Measurements from ENCODE around the gene CDH2. TPM values are rescaled to one million over a fixed set of nuclear protein-coding genes. Genes with fewer than 3 reads are reported as not detected.

The CDH2 gene
- total and polyA plus RNA-seq, 2 experiments from 2014 or later: 14.7 to 36.9 TPM

GRCh38 chr18:28081516-28081915 lies 95.4 kb downstream of the CDH2 start (continued):
- no peak for TF ChIP-seq ZNF462 (CRISPR knock-in tag; IDR thresholded peaks at IDR 0.05)
- no peak for TF ChIP-seq REST (IDR thresholded peaks at IDR 0.05; ENCODE audit: unreplicated experiment)

- Histone ChIP-seq H2AFZ (no peak overlapping the region), H3K79me2 (replicated peaks; ENCODE audit: insufficient read depth) (no peaks in the 10 kb centered on the region), H3K27me3 (ENCODE audit: insufficient read depth) (no peaks in the 10 kb centered on the region), H3K4me3 (no peak overlapping the region), H3K4me2 (no peak overlapping the region), H3K27ac (ENCODE audit: low read depth) (no peak overlapping the region), H3K4me1 (ENCODE audit: insufficient read depth) (peaks cover 25% of the 10 kb centered on the region; the same call in 1 of the 2 replicates), H4K20me1 (replicated peaks; ENCODE audit: insufficient read depth) (no peaks in the 10 kb centered on the region), H3F3A (replicated peaks; ENCODE audit: low read depth) (no peaks in the 10 kb centered on the region), H3K36me3 (ENCODE audit: insufficient read depth) (no peaks in the 10 kb centered on the region), H3K9me2 (ENCODE audit: insufficient read depth) (no peaks in the 10 kb centered on the region)
- no peak for ATAC-seq
- no peak overlapping the region for H3K4me3 Mint-ChIP-seq
- H3K9me3 Mint-ChIP-seq: no peaks in the 10 kb centered on the region
- peaks cover 2% of the 10 kb centered on the region for H3K27me3 Mint-ChIP-seq (ENCODE audit: insufficient read depth, low read depth, poor library complexity)
- H3K27ac Mint-ChIP-seq: no peak overlapping the region
- H3K36me3 Mint-ChIP-seq (ENCODE audit: low read depth): no peaks in the 10 kb centered on the region
- peaks cover 21% of the 10 kb centered on the region for H3K4me1 Mint-ChIP-seq
- TF ChIP-seq JUNB (IDR thresholded peaks at IDR 0.05; ENCODE audit: unreplicated experiment) (no peak), POLR2AphosphoS5 (IDR thresholded peaks at IDR 0.05; ENCODE audit: low read depth) (no peak), ZNF462 (CRISPR knock-in tag; IDR thresholded peaks at IDR 0.05) (no peak), EZH2phosphoT487 (IDR thresholded peaks at IDR 0.05; ENCODE audit: unreplicated experiment) (no peak)
- no peak for DNase-seq (ENCODE audit: low spot score)
These were observed 96.0 kb downstream of the CDH2 start for GRCh38 chr18:28080876-28081300.
